CD14-positive monocyte (primary cell): Measurements from ENCODE around the gene CDK16. TPM values are rescaled to one million over a fixed set of nuclear protein-coding genes. Genes with fewer than 3 reads are reported as not detected.

Source experiments
- DNase-seq, 3 donors: peaks; one replicate each; pipeline ENCODE4 v3.0.0-alpha.2; 2011 to 2022
- H2AFZ ChIP-seq: 2 replicates; pipeline ENCODE4 v1.6.0; 2012; ENCODE audit warnings: mild to moderate bottlenecking, low read depth, low read length, inconsistent platforms; ENCODE audit not compliant: insufficient read depth, poor library complexity, severe bottlenecking
- H3K27ac ChIP-seq, 2 donors: 1 replicate in 1 of 2; 2 replicates in 1 of 2; pipeline ENCODE4 v1.5.1; 2012 to 2013; ENCODE audit warnings: low read length in 2 of 2, control low read depth in 1 of 2, inconsistent platforms in 1 of 2, low read depth in 1 of 2, mild to moderate bottlenecking in 1 of 2
- H3K27me3 ChIP-seq, 2 donors: one replicate each; pipeline versions ENCODE4 v1.6.0 to v1.6.1; 2011 to 2013; ENCODE audit warnings: low read length in 2 of 2; ENCODE audit not compliant: control insufficient read depth in 2 of 2, insufficient read depth in 2 of 2
- H3K36me3 ChIP-seq, 2 donors: replicated peaks in 1 of 2; 1 replicate in 1 of 2; 2 replicates in 1 of 2; pipeline versions ENCODE4 v1.5.1 to v1.6.1; 2012 to 2013; ENCODE audit warnings: low read length in 2 of 2, control low read depth in 1 of 2, inconsistent platforms in 1 of 2, mild to moderate bottlenecking in 1 of 2; ENCODE audit not compliant: insufficient read depth in 2 of 2, control insufficient read depth in 1 of 2
- H3K4me1 ChIP-seq, 2 donors: 1 replicate in 1 of 2; 2 replicates in 1 of 2; pipeline versions ENCODE4 v1.5.1 to v1.6.1; 2012 to 2013; ENCODE audit warnings: low read length in 2 of 2, control low read depth in 1 of 2, inconsistent platforms in 1 of 2, mild to moderate bottlenecking in 1 of 2, moderate library complexity in 1 of 2; ENCODE audit not compliant: insufficient read depth in 2 of 2, control insufficient read depth in 1 of 2
- H3K4me2 ChIP-seq: replicated peaks from 2 replicates; pipeline ENCODE3; 2012; ENCODE audit warnings: low read length, moderate library complexity, mild to moderate bottlenecking; ENCODE audit not compliant: poor library complexity, severe bottlenecking; ENCODE audit errors: extremely low read depth
- H3K4me3 ChIP-seq, 3 experiments: fragments of 200-600 bp in 1 of 3; sonication (generic) in 1 of 3; replicated peaks in 1 of 3; 1 replicate in 2 of 3; 2 replicates in 1 of 3; pipeline ENCODE4 v1.5.1; 2011 to 2013; ENCODE audit warnings: low read length in 3 of 3, mild to moderate bottlenecking in 3 of 3, control low read depth in 2 of 3, low read depth in 2 of 3, inconsistent platforms in 1 of 3, moderate library complexity in 1 of 3
- H3K79me2 ChIP-seq: 2 replicates; pipeline ENCODE4 v1.6.0; 2012; ENCODE audit warnings: mild to moderate bottlenecking, control low read depth, inconsistent platforms, low read length, moderate library complexity; ENCODE audit not compliant: insufficient read depth
- H3K9ac ChIP-seq: 2 replicates; pipeline ENCODE4 v1.6.0; 2017; ENCODE audit warnings: low read length, mild to moderate bottlenecking; ENCODE audit not compliant: insufficient read depth, poor library complexity, severe bottlenecking
- H3K9me3 ChIP-seq, 2 donors: replicated peaks in 1 of 2; 1 replicate in 1 of 2; 2 replicates in 1 of 2; pipeline versions ENCODE4 v1.5.1 to v1.6.1; 2012 to 2013; ENCODE audit warnings: low read length in 2 of 2, control low read depth in 1 of 2; ENCODE audit not compliant: control insufficient read depth in 1 of 2, insufficient read depth in 1 of 2
- H4K20me1 ChIP-seq: 2 replicates; pipeline ENCODE4 v1.6.0; 2012; ENCODE audit warnings: mild to moderate bottlenecking, low read length, control low read depth, moderate library complexity; ENCODE audit not compliant: insufficient read depth
- H3K27ac Mint-ChIP-seq, 7 donors: one replicate each; pipeline ENCODE4 v1.8.0; 2020; ENCODE audit warnings: mild to moderate bottlenecking in 7 of 7, mixed read lengths in 7 of 7, moderate library complexity in 6 of 7, inconsistent platforms in 2 of 7
- H3K27me3 Mint-ChIP-seq, 3 donors: one replicate each; pipeline ENCODE4 v1.8.0; 2021 to 2022; ENCODE audit warnings: low read depth in 3 of 3, mild to moderate bottlenecking in 3 of 3, mixed read lengths in 3 of 3, moderate library complexity in 3 of 3, inconsistent platforms in 1 of 3
- H3K36me3 Mint-ChIP-seq, 2 donors: one replicate each; pipeline ENCODE4 v1.8.0; 2020; ENCODE audit warnings: mixed read lengths in 2 of 2, inconsistent platforms in 1 of 2, mild to moderate bottlenecking in 1 of 2
- H3K4me1 Mint-ChIP-seq: one replicate; pipeline ENCODE4 v1.8.0; 2020; ENCODE audit warnings: mild to moderate bottlenecking, mixed read lengths
- H3K4me3 Mint-ChIP-seq, 2 donors: one replicate each; pipeline ENCODE4 v1.8.0; 2020; ENCODE audit warnings: mild to moderate bottlenecking in 2 of 2, mixed read lengths in 2 of 2, moderate library complexity in 1 of 2
- H3K9me3 Mint-ChIP-seq, 7 donors: one replicate each; pipeline ENCODE4 v1.8.0; 2020 to 2022; ENCODE audit warnings: mixed read lengths in 7 of 7, mild to moderate bottlenecking in 6 of 7, moderate library complexity in 6 of 7, inconsistent platforms in 2 of 7
- CTCF ChIP-seq: fragments of 200-600 bp; IDR thresholded peaks from one replicate; pipeline ENCODE4 v1.8.0; 2022; ENCODE audit warnings: antibody characterized with exemption, mild to moderate bottlenecking
- WGBS: methylation state at CpG from one replicate; pipeline ENCODE4 v1.1.5; 2013; ENCODE audit warnings: missing lambda C conversion rate; ENCODE audit not compliant: insufficient coverage; 5-methylcytosine and 5-hydroxymethylcytosine counted together
- intact Hi-C, 2 donors: fragments of 100-400 bp; cut with micrococcal nuclease; formaldehyde crosslinking; loops; one replicate each; pipeline versions ENCODE4 v1.15.0 to v1.15.1; 2023
- polyA plus RNA-seq, 3 donors: library from polyadenylated mRNA; depleted of rRNA in 1 of 3; unstranded in 2 of 3; stranded (reverse) in 1 of 3; fragments of 300-500 nt in 2 of 3; fragments of >200 nt in 1 of 3; fragmentation: Illumina TruSeq in 2 of 3; gene quantifications; 1 replicate in 2 of 3; 2 replicates in 1 of 3; pipeline ENCODE4 v1.2.3, GENCODE V29; 2012 to 2021

CDK16 gene
- polyA plus RNA-seq, 3 donors = 7.3 to 97.4 (median 14.1) TPM

- H3K4me1 ChIP-seq = peaks cover 14 to 17% of the 10 kb centered on the region in 2 donors
- no peak overlapping the region for H3K4me2 ChIP-seq
- Mint-ChIP-seq H3K9me3 (peaks cover 0 to 7% (median 0%) of the 10 kb centered on the region in 7 donors), H3K27me3 (peaks cover 0 to 46% (median 3%) of the 10 kb centered on the region in 3 donors), H3K36me3 (peaks cover 33 to 41% of the 10 kb centered on the region in 2 donors), H3K27ac (peak overlapping the region in 1 of 7 donors; percentile 27), H3K4me3 (no peak overlapping the region), H3K4me1 (peaks cover 14% of the 10 kb centered on the region)
- H2AFZ ChIP-seq = no peak overlapping the region
- no CpG with 5 or more reads among the region's 4 CpGs for WGBS
- peaks cover 0 to 3% of the 10 kb centered on the region in 2 donors for H3K27me3 ChIP-seq
- H3K9me3 ChIP-seq = no peaks in the 10 kb centered on the region
- DNase-seq = no peak
- intact Hi-C loops = no loop called here
- TF ChIP-seq CTCF = no peak
- H3K36me3 ChIP-seq = peaks cover 26 to 42% of the 10 kb centered on the region in 2 donors
- no peak overlapping the region for H3K9ac ChIP-seq
- H3K27ac ChIP-seq = no peak overlapping the region
- H3K79me2 ChIP-seq = peaks cover 8% of the 10 kb centered on the region
- peaks cover 4% of the 10 kb centered on the region for H4K20me1 ChIP-seq
- no peak overlapping the region for H3K4me3 ChIP-seq
These were observed 31.3 kb upstream of the CDK16 start for GRCh38 chrX:47187106-47187677.

GRCh38 chrX:47189906-47190305 lies 28.6 kb upstream of the CDK16 start:
- H3K27ac ChIP-seq = no peak overlapping the region
- no peak overlapping the region for H3K9ac ChIP-seq
- H3K79me2 ChIP-seq = peaks cover 21% of the 10 kb centered on the region
- 98% methylated on average over 9 of the region's 19 CpGs for WGBS
- TF ChIP-seq CTCF = no peak
- Mint-ChIP-seq H3K4me3 (no peak overlapping the region), H3K9me3 (peaks cover 0 to 7% (median 0%) of the 10 kb centered on the region in 7 donors), H3K27ac (no peak overlapping the region), H3K27me3 (peaks cover 0 to 38% (median 3%) of the 10 kb centered on the region in 3 donors), H3K36me3 (peaks cover 17 to 23% of the 10 kb centered on the region in 2 donors), H3K4me1 (peaks cover 29% of the 10 kb centered on the region)
- DNase-seq = no peak
- peaks cover 0 to 3% of the 10 kb centered on the region in 2 donors for H3K27me3 ChIP-seq
- H4K20me1 ChIP-seq = no peaks in the 10 kb centered on the region
- peaks cover 17 to 25% of the 10 kb centered on the region in 2 donors for H3K36me3 ChIP-seq
- peaks cover 32 to 33% of the 10 kb centered on the region in 2 donors for H3K4me1 ChIP-seq
- H3K4me2 ChIP-seq = no peak overlapping the region
- H3K9me3 ChIP-seq = no peaks in the 10 kb centered on the region
- no peak overlapping the region for H2AFZ ChIP-seq
- intact Hi-C loops = loop anchor here (5.0 to 10.0 kb wide), 6 partner anchors 192 to 645 kb away; partner anchors contain the start of genes ZNF41 (in 1 of the 2) and ZNF81 (in 1 of the 2)
- no peak overlapping the region for H3K4me3 ChIP-seq
